ENCODE measurements around the gene AHCYL1.

DNA sequence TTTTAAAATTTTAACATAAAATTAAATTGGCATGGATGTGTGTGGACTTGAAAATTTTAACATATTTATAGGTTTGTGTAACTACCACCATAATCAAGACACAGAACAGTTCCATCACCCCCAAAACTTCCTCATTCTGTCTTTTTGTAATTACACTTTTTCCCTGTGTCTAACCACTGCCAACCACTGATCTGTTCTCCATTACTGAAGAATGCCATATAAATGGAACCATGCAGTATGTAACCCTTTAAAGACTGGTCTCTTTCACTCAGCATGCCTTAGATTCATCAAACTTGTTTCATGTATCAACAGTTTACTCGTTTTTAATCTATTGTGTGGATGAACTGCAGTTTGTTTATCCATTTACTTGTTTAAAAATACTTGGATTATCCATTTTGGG is 13.0 kb upstream of the AHCYL1 start:
- TF ChIP-seq POLR2A (IDR thresholded peaks at IDR 0.05; ENCODE audit: extremely low read depth, insufficient read length): no peak
- TF ChIP-seq, protein P1, sequence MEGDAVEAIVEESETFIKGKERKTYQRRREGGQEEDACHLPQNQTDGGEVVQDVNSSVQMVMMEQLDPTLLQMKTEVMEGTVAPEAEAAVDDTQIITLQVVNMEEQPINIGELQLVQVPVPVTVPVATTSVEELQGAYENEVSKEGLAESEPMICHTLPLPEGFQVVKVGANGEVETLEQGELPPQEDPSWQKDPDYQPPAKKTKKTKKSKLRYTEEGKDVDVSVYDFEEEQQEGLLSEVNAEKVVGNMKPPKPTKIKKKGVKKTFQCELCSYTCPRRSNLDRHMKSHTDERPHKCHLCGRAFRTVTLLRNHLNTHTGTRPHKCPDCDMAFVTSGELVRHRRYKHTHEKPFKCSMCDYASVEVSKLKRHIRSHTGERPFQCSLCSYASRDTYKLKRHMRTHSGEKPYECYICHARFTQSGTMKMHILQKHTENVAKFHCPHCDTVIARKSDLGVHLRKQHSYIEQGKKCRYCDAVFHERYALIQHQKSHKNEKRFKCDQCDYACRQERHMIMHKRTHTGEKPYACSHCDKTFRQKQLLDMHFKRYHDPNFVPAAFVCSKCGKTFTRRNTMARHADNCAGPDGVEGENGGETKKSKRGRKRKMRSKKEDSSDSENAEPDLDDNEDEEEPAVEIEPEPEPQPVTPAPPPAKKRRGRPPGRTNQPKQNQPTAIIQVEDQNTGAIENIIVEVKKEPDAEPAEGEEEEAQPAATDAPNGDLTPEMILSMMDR (IDR thresholded peaks at IDR 0.05; ENCODE audit: low read depth, low read length): no peak
